NK-92 (cell line): ENCODE measurements around the gene RNF168.
A peak's percentile ranks its signal among the peaks of the same experiment; 100 is the strongest.
"Not testable (repeated sequence)": the region's sequence is repeated elsewhere in the genome, so short reads cannot be mapped to it uniquely, and the experiment has no call there.

ENCODE experiments used
- DNase-seq: peaks from one replicate; lab custom pipeline; 2025; ENCODE audit not compliant: unreplicated experiment; lab: John Stamatoyannopoulos, UW

RNF168 gene

DNA sequence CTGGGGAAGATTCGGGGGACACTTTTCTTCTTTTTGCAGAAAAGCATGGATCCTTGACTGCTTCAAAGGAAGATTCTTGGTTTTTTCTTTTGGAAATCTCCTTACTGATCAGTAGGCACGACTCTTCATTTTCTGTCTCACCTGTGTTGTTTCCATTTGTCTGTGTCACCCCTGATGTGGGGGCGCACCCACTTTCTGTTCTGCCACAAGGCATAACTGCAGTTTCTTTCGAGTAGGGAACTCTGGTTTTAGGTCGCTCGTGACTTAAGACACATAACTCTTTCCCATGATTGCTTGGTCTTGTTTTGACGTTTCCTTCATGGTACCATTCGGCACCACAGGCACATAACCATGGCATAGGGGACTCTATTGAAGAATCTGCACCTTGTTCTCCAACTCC is 31.3 kb downstream of the RNF168 start:
- no peak for DNase-seq

DNA sequence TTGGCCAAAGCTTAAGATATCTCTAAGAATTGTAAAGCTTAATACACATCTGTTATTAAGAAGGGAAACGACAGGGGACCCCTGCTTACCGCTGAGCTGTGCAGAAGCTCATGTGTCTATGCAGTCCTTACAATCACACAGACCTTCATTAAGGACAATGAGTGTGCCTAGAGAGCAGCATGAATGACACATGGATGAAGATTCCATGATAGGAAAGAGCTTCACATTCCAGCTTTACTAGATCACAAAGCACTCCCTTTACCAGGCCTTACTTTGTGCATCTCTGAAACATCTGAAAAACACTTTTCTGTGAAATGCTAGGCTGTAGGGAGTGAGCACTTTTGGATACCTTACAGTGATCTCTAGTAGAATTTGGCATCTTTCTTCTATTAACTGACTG is 32.0 kb downstream of the RNF168 start:
- DNase-seq: no peak

DNA sequence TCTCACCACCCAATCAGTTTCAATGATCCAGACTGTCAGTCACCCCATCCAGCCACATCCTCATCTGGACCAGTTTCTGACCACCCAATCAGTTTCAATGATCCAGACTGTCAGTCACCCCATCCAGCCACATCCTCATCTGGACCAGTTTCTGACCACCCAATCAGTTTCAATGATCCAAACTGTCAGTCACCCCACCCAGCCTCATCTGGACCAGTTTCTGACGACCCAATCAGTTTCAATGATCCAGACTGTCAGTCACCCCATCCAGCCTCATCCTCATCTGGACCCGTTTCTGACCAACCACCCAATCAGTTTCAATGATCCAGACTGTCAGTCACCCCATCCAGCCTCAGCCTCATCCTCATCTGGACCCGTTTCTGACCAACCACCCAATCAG is 33.4 kb downstream of the RNF168 start:
- DNase-seq: not testable (repeated sequence)

DNA sequence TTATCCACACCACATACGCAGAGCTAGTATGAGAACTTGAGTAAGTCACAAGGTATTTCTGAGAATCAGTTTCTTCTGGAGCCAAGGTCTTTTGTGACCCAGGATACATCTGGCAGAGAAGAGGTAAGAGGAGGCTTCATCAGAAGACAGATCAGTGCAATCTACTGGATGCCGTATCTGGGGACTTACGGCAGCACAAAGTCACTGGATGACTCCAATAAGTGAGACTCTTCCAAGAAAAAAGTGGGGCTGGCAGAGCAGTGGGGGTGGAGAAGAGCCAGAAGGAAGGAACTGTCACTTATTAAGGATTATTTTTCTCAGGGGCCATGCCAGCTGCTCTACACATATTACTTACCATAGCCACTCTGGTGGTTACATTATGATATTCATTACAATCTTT is 39.8 kb downstream of the RNF168 start:
- DNase-seq: no peak

DNA sequence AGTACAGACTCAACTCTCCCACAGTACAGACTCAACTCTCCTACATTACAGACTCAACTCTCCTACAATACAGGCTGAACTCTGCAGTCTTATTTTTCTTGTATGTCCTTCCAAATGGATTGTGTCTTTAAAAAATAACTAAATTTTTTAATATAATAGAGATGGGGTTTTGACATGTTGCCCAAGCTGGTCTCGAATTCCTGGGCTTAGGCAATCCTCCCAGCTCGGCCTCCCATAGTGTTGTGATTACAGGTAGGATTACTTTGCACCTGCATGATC is 40.2 kb downstream of the RNF168 start:
- DNase-seq: no peak

DNA sequence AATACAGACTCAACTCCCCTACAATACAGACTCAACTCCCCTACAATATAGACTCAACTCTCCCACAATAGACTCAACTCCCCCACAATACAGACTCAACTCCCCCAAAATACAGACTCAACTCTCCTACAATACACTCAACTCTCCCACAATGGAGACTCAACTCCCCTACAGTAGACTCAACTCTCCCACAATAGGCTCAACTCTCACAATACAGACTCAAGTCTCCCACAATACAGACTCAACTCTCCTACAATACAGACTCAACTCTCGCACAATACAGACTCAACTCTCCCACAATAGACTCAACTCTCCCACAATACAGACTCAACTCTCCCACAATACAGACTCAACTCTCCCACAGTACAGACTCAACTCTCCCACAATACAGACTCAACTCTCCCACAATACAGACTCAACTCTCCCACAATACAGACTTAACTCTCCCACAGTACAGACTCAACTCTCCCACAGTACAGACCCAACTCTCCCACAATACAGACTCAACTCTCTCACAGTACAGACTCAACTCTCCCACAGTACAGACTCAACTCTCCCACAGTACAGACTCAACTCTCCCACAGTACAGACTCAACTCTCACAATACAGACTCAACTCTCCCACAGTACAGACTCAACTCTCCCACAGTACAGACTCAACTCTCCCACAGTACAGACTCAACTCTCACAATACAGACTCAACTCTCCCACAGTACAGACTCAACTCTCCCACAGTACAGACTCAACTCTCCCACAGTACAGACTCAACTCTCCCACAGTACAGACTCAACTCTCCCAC is 40.7 kb downstream of the RNF168 start:
- DNase-seq: not testable (repeated sequence)

DNA sequence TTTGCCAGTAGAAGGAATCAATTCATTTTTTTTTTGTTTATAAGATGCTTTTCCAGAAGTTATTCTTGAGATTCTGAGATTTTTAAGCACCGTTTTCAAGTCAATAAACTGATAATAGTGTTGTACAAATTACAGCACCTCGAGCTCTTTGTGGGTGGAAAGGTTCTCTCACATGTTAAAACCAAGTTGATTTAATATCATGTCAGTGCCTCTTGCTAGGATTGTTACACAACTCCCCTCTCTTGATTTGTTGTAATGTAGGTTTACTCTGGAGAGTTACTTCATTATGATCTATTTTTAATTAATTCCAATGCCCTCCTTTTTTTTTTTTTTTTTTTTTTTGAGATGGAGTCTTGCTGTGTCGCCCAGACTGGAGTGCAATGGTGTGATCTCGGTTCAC is 45.5 kb downstream of the RNF168 start:
- DNase-seq: no peak

DNA sequence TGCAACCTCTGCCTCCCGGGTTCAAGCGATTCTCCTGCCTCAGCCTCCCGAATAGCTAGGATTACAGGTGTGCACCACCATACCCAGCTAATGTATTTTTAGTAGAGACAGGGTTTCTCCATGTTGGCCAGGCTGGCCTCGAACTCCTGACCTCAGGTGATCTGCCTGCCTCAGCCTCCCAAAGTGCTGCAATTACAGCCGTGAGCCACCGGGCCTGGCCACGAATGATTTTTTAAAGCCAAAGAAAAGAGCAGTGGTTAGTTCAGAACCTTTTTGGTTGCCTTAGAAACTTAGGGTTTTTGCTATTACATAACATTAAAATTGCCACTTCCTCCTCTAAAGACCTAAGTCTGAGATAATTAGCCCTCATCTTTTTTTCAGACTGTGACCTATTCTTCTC is 46.1 kb downstream of the RNF168 start:
- not testable (repeated sequence) for DNase-seq

DNA sequence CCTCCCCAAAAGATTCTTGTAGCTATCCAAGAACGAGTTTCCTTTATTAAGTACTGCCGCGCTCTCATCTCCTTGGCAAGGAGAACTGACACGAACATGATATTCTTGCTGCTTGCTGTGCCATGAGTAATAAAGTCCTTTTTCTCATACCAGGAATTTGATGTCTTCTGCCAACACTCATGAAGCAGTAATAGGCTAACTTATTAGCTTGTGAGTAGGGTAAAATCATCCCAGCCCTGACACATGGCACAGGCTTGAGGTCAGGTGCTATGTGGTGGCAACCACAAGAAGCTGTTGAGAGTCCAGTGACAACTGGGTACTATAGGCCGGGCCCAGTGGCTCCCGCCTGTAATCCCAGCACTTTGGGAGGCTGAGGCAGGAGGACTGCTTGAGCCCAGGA is 48.6 kb downstream of the RNF168 start:
- DNase-seq: no peak

DNA sequence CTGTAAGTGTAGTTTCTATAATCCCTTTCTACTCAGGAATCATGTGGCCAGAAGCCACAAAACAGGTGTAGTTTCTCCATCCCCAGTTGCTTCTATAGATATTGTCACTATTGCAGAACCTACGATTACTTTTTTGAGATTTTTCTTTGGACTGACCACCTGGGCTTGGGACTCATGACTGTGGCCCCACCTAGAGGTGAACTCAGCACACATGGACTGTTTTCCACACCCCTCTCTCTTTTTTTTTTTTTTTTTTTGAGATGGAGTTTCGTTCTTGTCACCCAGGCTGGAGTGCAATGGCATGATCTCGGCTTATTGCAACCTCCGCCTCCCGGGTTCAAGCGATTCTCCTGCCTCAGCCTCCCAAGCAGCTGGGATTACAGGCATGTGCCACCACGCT is 58.2 kb downstream of the RNF168 start:
- not testable (repeated sequence) for DNase-seq

DNA sequence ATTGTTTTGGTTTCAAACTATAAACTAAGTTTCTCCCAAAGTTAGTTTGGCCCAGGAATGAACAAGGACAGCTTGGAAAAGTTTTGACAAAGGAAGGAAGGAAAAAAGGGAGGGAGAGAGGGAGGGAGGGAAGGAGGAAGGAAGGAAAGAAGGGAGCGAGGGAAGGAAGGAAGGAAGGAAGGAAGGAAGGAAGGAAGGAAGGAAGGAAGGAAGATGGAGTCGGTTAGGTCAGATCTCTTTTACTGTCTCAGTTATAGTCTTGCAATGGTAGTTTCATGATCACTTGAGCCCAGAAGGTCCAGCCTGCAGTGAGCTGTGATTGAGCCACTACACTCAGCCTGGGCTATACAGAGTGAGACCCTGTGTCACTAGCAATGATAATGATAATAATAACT is 59.1 kb downstream of the RNF168 start:
- no peak for DNase-seq

DNA sequence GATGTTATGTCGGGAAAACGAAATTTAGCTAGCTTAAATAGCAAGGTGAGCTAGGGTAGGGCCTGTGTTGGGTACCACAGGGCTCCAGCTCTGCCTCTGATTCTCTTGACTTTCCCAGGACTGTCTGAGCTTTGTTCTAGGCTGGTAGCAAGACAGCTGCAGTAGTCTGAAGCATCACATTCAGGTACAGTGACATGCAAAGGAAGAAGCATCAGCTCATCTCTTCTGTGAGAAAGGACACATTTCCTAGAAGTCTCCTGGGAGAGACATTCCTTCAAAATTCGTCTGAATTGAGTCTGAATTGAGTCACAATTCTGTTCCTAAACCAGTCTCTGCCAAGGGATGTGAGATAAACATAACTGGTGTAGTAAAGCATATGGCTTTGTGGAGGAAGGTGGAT is 62.9 kb downstream of the RNF168 start:
- DNase-seq: no peak

DNA sequence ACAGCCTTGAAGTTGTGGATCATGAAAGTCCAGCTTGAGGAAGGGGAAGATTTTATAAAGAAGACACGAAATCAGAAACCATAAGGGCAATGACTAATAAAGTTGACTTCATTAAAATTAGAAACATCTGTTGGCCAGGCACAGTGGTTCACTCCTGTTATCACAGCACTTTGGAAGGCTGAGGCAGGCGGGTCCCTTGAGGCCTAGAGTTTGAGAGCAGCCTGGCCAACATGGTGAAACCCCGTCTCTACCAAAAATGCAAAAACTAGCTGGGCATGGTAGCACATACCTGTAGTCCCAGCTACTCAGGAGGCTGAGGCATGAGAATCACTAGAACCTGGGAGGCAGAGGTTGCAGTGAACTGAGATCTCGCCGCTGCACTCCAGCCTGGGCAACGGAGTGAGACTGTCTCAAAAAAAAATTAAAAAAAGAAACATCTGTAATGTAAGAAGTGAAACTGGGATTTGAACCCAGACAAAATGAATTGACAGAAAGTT is 63.5 kb downstream of the RNF168 start:
- DNase-seq: no peak

DNA sequence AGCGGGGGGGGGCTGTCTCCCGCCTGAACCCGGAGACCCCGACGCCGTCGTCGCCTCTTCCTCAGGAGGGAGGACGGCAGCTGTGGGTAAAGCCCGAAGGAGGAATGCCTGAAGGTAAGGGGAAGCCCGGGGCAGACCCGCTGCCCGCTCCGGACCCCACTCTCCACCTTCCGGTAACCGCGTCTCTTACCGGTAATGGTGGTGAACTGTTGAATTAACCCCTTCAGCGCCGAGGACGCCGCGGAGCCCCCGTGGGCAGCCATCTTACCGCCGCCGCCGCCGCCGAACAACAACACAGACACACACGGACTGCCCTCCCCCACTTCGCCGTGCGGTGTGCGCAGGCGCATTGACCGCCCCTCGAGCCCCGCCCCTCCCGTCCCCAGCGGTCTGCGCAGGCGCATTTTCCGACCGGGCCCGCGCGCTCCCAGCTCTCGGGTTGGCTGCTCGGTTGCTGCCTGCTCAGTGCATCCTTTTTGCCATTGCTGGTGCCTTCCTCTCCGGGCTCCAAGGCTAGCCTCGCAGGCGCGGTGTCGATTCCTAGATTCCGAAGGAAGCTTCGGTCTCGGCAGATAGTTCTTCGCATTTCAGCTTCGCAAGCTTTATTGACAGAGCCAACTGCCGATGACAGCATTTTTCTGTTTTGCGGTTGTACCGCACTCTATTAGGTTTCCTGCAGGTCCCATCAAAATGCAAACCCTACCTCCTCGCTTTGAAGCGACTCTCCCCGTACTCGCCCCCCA is 71.3 kb downstream of the RNF168 start, which contains the start of gene UBXN7:
UBXN7 (minus strand) TSS at position 291 of the 743 bp plus-strand sequence; CDS start at position 263, 28 bp downstream.
- DNase-seq: peak; percentile 79

DNA sequence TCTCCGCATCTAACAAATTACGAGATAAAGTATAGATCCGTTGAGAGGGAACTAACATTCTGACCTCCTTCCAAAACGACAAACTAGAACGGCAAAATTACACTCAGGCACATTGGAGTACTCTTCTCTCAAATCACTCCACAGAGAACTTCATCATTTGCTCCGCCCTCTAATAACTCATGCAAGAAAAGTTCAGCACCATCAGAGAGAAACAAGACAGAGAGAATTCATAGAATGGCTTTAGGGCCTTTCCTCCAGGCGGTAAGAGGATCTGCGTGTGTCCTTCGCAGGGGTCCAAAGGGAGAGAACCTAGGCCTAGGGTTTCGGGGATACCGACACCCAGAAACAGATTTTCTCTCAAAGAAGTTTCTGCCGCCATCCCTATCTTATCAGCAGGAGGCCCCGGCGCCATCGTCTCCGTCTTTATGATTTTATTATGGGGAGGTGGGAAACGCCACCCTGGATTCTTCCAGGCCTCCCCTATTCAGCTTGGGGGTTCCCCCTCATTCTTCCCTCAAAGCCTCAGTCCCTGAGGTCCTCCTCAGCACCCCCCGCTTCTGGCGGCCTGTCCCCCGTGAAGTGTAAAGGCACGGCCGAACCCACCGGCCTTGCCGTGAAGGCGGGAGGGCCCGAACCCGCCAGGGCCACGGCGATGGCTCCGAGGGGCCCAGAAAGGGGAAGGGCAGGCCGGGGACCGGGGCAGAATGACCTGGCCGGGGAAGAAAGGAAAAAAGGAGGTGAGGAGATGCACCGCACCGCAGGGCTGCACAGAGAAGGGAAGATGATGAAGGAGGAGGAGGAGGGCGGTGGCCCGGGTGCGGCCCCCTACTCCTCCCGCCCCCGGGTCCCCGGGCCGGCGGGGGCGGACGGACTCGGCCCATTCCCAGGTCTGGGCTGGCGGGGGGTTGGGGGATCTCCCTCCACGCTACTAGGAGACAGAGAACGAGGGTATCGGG is 72.1 kb downstream of the RNF168 start:
- DNase-seq: no peak

DNA sequence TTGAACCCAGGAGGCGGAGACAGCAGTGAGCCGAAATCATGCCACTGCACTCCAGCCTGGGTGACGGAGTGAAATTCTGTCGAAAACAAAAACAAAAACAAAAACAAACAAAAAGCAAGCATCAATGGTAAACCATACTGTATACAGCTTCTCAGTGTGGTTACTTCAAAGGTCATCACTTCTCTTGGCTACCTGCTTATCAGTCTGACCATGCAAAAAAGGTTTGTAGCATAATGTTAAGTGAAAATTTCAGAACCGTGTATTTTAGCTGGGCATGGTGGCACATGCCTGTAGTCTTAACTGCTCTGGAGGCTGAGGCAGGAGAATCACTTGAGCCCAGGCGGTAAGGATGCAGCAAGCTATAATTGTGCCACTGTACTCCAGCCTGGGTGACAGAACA is 75.5 kb downstream of the RNF168 start:
- DNase-seq: no peak

DNA sequence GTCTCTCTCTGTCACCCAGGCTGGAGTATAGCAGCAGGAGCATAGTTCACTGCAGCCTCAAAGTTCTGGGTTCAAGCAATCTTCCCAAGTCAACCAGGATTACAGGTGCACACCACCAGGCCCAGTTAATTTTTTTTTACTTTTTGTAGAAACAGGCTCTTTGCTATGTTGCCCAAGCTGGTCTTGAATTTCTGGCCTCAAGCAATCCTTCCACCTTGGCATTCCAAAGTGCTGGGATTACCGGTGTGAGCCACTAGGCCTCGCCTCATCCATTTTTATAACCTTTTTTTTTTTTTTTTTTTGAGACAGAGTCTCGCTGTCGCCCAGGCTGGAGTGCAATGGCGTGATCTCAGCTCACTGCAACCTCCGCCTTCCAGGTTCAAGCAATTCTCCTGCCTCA is 79.1 kb downstream of the RNF168 start:
- not testable (repeated sequence) for DNase-seq

DNA sequence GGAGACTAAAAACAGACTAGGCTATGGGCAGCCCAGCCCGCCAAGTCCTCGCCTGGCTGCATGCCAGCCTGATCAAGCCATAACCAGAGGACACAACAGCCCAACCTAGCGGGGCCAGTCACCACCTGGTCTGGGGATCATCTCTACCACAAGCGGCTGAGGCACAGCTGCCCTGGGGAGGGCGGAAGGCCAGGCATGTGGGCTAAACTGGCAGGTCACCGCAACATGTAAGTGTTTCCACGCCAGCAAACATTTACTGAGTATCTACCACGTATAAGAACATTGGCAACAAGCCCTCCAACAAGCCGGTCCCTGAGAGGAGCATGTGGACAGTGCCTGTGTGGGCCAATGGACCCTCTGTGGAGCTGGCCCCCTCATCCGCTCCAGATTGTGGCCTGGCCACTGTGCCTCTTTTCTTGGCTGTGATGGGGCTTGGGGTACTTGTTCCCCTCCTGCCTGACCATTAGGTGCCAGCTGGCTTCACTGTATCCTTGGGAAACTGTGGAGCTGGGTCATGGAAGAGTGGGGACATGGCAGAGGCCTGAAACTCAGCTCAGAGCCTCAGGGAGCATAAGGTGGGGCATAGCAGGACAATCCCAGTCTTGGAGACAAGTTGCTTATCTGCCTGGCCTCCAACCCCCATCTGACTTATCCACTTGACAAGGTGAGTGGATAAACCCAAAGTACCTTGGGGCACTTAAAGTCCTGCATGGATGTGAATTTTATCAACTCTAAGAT is 80.4 kb downstream of the RNF168 start:
- DNase-seq: no peak

DNA sequence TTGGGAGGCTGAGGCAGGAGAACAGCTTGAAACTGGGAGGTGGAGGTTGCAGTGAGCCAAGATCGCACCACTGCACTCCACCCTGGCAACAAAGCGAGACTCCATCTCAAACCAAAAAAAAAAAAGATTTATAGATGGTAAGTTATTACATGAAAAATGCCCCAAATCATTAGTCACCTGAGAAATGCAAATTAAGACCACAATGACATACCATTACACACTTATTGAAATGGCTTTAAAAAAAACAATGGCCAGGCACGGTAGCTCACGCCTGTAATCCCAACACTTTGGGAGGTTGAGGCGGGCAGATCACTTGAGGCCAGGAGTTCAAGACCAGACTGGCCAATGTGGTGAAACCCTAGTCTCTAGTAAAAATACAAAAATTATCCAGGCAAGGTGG is 81.9 kb downstream of the RNF168 start:
- not testable (repeated sequence) for DNase-seq

DNA sequence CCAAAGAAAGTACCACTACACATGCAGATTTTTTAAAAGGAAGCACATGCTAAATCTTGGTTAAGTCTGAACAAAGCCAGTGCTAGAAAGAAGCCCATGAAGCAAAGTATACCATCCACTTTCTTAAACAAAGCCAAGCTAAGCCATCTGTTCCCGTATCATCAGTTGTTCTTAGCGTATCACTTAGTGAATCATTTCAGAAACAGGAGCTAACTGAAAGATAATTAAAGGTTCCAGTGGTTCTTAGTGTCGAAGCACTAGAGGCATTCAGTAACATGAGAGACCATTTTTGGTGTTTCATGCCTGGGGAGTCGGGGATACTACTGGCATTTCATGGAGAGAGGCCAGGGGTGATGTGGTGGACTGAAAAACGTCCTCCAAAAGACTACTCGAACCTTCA is 84.2 kb downstream of the RNF168 start:
- no peak for DNase-seq
